GM03348 (cell line): ENCODE results near the gene SEMA3F.
A peak's percentile ranks its signal among the peaks of the same experiment; 100 is the strongest.

Experiments
- DNase-seq: peaks from one replicate; pipeline ENCODE4 v3.0.0; 2012; ENCODE audit warnings: low spot score

The SEMA3F gene

GRCh38 chr3:50154840-50155490, at the start of gene SEMA3F:
Gene SEMA3F, plus strand, starts transcription at chr3:50155324. Its CDS starts 4,299 bp downstream, at chr3:50159623.
- peak; percentile 95 for DNase-seq

DNA sequence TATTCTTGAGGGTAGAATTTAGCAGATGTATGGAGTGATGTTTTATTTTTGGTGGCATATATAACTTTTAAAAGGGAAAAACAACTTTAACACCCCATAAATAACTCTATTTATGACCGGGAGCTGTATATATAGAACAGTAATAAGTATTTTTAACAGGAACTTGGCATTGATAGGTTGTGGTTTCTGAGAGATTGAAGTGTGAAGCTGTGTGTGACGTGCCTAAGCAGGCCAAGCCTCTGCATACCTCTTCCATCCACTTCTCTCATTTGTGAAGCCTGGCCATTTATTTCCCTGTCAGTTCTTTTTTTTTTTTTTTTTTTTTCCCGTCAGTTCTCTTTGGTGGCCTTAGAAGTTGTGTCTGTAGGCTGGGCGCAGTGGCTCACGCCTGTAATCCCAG, 43.4 kb upstream of the SEMA3F start:
- DNase-seq, result no peak

DNA sequence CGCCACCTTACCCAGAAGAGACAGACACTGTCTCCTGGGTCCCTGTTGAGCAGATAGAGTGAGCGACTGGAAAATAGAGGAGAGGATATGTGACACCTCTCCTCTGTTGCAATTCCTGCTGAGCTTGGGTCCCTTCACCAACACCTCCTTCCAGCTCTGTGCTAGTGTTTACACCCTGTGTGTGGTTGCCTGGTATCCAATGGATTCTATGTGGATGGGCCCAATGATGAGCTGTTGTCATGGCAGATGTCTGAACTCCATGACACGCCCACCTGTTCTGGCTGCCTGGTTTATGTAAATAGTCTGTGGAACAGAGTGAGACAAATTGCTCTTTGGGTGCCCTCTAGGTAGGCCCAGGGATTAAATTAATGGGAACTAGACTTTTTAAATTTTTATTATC, 42.7 kb upstream of the SEMA3F start:
- DNase-seq, result no peak

- no peak for DNase-seq
These were observed 38.0 kb upstream of the SEMA3F start for GRCh38 chr3:50117120-50117519.

- DNase-seq, result no peak
These were observed 36.9 kb upstream of the SEMA3F start for GRCh38 chr3:50118237-50118636.

GRCh38 chr3:50119786-50120185, 35.3 kb upstream of the SEMA3F start:
- no peak for DNase-seq

DNA sequence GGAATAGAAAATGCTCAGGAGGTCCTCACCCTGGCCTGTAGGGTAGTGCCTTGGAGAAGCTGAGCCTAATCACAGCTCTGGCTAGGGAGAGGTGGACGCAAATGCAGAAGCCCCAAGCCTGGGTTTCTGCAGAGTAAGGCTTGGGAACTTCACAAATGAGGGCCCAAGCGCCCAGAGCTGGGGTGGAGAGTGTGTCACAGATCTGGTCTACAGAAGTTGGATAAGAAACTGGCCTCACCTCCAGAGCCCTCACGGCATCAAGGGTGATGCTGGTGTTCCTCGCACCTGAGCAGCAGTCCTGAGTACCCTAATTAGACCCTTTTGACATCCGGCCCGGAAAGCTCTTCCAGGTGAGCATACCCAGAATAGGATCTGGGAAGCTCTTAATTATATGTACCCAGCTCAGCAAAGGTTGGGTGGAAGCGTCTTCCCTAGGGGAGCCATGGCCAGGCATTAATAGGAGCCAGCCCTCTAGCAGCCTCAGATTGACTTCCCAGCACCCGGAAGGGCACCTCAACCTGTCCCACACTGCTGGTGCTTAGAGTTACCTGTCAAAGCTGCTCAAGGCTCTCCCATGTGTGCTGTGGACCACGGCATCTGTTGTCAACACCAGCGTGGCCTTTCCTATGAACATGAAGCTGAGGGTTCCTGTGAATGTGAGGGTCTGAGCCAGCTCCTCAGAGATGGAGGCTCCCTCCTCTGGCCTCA, 34.6 kb upstream of the SEMA3F start:
- no peak for DNase-seq

DNA sequence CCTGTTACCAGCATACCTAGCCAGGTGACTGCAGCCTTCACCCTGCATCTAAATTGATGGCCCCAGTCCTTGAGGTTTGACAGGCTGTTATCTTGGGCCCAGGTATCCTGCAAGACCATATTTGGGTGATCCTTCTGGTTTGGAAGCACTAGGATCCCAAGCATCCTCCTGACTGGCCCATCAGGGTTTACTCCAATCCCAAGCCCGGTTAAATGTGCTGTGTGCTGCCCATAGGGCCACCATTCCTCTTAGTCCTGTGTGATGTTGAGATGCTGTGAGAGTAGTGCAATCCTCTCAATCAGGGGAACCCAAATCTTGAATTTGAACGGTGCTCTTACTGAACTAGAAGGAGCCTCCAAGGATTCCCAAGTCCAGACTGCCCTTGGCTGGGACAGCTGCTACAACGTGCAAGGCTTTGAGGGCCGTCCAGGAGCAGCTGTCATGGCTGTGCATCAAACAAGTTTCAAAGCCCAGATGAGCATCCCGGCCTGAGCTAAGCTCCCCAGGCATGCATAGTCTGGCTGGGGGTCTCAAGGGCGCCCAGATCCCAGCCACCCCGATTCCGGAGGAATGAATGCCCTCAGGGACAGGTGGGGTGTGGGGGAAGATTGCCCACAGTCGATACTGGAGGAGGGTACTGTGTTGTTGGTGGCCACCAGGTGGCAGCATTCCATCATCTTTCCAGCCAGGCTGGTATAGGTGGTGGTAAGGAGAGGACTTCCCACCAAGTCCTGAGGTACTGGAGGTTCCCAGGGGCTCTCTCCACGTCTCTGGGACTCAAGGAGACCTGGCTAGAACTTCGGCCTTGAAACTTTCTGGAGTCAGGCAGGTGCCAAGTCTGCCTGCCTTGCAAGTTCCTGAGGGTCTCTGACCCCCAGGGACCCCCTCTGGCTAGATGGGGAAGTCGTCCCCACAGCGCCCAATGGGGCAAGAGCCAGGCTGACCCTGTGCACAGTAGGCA, 33.8 kb upstream of the SEMA3F start:
- peak; percentile 92 for DNase-seq

DNA sequence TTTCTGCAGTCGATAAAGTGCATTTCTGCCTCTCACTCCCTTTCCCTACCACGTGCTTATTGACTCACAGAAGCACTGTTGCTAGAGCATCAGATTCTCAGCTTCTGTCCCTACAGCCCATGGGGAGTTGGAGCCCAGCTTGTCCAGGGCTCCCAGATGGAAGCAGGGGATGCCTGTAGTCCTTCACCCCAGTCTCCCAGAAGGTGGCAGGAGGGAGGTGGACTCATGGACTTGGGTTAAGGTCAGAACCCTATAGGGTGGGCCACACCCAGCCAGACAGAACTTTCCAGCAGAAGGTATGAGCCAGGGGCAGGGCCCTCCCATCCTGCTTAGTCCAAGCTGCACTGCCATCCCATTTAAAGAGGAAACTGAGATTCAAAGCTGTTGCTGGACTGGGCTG, 33.1 kb upstream of the SEMA3F start:
- DNase-seq, result no peak

DNA sequence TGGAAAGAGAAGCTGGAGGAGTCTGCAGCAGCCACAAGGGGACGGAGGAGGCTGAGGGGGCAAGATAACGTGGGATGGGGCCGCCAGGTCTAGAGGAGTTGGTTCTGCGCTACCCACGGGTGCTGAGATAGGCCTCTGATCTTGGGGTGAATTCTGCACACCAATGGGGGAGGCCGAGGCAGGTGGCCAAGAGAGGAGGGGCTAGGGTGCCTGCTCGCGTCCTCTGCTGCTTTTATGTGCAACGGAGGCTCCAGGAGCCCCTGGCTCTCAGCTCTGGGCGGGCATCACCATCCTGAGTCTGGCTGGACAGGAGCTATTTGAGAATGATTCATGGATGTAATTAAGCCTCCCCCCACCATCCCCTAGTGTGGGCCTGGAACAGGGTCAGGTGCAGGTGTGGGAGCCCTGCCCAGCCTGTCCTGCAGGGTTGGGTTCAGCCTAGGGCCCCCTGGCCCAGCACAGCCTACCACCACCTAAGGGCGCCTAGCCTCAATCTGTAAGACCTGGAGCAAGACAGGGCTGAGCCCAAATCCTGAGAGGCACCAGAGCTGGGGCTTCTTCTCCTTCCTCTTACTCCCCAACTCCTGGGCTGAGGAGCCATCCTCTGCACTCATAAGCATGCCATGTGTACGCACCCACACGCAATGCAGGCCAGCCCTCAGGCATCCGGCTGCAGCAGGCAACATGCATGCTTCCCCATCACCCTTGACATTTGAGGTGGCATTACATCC, 32.3 kb upstream of the SEMA3F start:
- no peak for DNase-seq

- DNase-seq, result no peak
These were observed 31.6 kb upstream of the SEMA3F start for GRCh38 chr3:50123394-50124051.

DNA sequence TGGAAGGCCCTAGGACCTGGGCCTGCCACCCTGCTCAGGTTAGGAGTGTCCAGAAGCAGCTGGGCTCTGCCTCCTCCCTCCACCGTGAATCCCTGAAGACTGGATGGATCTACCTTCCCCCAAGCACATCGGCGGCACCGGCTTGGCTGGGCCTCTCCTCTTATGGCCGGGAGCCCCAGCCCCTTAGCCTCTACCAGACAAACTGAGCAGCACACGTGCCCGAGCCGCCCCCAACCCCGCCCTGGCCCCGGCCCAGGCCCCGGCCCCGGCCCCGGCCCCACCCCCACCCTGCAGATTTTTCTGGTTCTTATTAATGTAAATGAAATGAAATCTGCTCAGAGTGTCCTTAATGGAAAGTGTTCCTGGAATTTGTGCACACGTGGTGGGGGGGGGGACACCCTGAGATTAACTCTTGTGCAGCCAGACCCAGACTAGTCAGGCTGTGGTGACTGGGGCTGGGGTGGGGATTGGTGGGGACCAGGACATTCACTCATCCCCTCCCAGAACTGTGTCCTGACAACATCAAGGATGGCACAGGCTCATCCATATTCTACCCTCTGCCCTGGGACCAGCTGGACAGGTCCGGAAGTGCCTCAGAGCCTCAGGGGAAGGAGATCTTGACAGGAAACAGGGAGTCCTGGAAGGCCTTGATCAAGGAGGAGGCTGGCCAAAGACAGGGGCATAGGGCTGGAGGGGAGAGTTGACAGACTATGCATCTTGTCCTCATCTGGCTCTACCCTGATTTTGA, 30.9 kb upstream of the SEMA3F start:
- no peak for DNase-seq

- peak; percentile 76 for DNase-seq
These were observed 30.3 kb upstream of the SEMA3F start for GRCh38 chr3:50124800-50125178.

- DNase-seq, result no peak
These were observed 29.4 kb upstream of the SEMA3F start for GRCh38 chr3:50125541-50126286.

- DNase-seq, result peak; percentile 79
These were observed 28.6 kb upstream of the SEMA3F start for GRCh38 chr3:50126287-50127211.

- no peak for DNase-seq
These were observed 27.9 kb upstream of the SEMA3F start for GRCh38 chr3:50127251-50127691.

DNA sequence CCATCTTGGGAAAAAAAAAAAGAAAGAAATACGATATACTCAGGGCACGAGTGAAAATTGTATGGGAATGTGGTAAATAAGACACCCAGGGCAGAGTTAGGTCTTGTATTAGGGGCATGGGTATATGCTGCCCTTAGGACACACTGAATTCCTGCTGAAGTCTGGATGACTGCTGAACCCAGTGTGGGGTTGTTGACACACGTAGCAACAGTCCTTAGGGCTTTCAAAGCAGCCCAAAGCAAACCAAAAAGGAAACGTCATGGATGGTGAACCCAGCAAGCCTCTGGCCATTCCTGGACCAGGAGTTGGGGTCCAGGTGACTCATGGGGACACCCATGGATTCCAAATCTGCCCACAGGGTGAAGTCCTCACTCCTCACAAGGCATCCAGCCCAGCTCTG, 27.1 kb upstream of the SEMA3F start:
- DNase-seq, result no peak

GRCh38 chr3:50130436-50130835, 24.7 kb upstream of the SEMA3F start:
- no peak for DNase-seq
